B cell (primary cell): ENCODE results near the gene KCTD6.

Experiments
- EZH2 ChIP-seq: IDR thresholded peaks from 2 replicates; pipeline ENCODE4 v1.6.1; 2012; ENCODE audit warnings: borderline replicate concordance, low read depth, mild to moderate bottlenecking, moderate library complexity, low read length; ENCODE audit not compliant: insufficient read depth, poor library complexity, severe bottlenecking
- TF ChIP-seq, protein P1 (sequence below): fragments of 200-600 bp; IDR thresholded peaks from one replicate; pipeline ENCODE4 v1.8.0; 2022; ENCODE audit warnings: antibody characterized with exemption, mild to moderate bottlenecking

DNA sequence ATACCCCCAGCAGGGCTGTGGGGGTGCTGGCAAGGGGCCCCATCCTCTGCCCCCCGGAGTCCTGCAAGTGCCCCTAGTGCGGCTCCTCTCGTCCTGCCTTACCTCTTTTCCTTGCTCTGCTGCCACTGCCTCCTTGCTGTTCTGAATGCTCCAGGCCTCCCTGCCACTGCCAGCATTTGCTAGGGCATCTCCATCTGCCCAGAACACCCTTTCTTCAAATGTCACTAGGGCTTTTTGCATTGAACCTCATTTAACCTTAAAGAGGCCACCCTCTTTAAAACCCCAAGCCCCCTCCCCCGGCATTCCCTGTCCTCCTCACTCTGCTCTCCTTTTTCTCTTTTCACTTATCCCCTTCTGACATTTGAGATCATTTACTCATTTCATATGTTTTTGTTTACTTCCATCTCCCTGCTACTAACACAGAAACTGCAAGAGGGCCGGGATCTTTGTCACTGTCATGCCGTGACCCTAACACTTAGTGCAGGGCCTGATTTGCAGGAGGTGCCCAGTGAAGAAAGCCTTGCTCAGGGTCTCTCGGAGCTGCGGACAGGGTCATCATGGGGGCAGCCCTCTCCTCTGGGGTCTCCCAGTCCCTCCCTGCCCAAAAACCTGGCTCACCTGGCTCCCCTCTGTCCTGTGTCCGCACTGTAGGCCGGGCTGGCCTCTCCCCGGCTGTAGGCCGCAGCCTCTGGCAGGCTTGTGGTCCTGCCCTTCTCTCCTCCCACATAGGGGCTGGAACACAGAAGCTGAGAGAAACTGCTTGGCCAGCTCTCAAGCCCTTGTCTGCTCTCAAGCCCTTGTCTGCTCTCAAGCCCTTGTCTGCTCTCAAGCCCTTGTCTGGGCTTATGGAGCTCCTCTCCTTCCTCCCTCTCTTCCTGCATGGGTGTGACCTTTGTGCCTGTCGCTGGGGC lies 44.9 kb downstream of the KCTD6 start, which contains the start of gene ACOX2:
- TF ChIP-seq EZH2, result no peak
- TF ChIP-seq, protein P1, sequence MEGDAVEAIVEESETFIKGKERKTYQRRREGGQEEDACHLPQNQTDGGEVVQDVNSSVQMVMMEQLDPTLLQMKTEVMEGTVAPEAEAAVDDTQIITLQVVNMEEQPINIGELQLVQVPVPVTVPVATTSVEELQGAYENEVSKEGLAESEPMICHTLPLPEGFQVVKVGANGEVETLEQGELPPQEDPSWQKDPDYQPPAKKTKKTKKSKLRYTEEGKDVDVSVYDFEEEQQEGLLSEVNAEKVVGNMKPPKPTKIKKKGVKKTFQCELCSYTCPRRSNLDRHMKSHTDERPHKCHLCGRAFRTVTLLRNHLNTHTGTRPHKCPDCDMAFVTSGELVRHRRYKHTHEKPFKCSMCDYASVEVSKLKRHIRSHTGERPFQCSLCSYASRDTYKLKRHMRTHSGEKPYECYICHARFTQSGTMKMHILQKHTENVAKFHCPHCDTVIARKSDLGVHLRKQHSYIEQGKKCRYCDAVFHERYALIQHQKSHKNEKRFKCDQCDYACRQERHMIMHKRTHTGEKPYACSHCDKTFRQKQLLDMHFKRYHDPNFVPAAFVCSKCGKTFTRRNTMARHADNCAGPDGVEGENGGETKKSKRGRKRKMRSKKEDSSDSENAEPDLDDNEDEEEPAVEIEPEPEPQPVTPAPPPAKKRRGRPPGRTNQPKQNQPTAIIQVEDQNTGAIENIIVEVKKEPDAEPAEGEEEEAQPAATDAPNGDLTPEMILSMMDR, result no peak
